HG02981 (cell line): ENCODE results near the gene ADAMTS15.

Experiments
- ATAC-seq: cut with Tn5 transposase; IDR thresholded peaks from one replicate; pipeline ENCODE4 v1.9.1; 2021; ENCODE audit warnings: mild to moderate bottlenecking, moderate library complexity; ENCODE audit not compliant: unreplicated experiment

ADAMTS15 gene

DNA sequence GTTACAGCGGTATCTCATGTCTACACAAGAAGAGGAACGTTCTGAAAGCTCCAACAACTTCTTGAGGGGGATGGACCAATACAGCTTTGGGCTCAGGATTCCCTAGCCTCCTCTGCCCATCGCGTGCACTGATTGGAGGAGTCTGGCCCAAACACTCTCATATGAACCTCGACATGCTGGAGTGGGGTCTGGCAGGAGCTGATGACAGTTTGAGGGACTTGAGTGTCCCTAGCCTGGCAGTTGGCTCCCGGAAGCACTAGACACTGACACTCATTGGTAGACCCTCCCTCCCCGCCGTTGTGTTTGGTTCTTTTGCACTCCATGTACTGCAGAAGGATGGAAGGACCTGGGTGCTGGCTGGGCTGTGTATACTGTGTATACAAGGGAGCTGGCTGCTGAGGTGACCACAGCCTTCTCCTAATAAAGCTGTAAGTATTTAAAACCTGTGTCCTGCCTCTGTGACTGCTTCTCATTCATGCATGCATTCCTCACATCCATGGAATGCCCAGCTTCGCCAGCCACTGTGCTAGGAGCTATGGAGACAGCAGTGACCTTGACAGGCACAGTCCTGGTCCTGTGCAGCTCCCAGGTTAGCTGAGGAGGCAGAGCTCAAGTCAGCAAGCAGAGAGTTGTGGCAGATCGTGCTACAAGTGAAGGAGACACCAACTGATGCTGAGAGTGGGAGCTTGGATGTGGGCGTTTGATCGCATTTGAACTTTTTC lies 27.9 kb downstream of the ADAMTS15 start:
- ATAC-seq: no peak

DNA sequence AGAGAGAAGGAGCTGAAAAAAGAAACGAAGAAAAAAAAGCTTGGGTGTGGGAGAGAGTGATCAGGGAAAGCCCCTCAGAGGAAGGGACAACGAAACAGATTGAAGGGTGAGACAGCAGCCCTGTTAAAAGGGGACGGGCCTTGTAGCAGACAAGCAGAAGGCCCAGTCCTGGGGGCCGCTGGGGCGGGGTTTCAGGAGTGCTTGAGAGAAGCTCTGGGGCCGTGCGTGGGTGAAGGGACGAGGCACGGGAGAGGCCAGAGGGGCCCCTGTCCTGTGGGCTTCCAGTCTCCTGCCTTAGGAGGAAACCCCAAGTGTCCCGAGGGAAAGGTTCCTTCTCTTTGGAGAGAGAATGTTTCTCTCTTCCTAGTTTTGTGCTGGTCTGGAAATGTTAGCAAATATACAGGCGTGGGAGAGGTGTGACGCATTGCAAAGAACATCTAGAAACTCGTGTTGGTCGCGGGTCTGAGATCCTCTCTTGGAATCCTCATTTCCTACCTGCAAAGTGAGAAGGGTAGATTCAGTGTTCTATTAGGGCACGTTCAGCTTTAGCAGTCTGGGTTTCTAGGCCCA lies 28.6 kb downstream of the ADAMTS15 start:
- no peak for ATAC-seq

DNA sequence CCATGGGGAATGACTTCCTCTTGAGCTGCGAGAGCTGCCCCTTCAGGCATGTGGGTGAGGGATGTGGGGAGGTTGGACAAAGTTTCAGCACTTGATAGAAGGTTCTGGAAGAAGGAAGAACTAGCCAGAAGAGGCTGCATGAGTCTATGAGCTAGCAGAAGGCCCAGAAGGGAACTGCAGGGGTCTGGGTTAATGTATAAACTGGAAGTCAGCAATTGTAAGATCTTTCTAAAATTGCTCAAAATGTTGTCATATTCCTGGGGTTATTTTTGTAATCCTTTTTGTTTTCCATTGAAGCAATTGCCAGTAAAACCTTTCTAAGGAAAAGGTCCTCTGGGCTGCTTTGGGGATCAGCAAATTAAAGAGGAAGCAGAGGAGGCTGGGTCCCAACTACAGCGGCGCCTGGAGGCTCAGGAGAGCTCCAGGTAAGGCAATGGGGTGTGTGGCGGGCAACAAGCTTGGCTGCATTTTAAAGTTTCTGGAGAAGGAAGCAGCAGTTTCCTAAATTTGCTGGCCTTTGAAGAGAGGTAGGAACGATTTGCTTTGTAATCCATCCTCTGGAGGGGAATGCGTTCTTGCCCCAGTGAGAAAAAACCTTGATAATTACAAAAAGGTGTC lies 29.2 kb downstream of the ADAMTS15 start:
- no peak for ATAC-seq

DNA sequence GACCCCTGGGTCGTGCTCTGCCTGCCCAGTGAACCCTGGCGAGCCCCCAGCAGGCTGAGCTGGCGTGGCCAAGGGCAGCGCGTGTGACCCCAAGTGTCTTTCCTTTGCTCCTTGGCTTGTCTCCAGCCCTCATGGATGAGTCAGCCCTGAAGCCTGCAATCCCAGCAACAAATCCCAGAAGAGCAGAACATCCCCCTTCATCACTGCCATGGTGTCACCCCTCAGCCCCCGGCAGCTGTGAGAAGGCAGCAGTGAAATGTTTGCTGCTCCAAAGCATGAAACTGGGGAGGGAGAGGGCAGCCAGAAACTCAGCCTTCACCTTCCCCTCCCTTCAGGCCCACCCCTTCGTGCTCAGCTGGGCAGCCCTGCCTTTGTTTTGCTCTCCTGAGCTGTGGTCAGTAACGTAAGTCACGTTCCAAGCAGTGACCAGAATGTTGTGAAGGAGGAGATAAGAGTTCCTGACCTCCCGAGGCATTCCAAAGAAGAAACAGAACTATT lies 29.8 kb downstream of the ADAMTS15 start:
- no peak for ATAC-seq

DNA sequence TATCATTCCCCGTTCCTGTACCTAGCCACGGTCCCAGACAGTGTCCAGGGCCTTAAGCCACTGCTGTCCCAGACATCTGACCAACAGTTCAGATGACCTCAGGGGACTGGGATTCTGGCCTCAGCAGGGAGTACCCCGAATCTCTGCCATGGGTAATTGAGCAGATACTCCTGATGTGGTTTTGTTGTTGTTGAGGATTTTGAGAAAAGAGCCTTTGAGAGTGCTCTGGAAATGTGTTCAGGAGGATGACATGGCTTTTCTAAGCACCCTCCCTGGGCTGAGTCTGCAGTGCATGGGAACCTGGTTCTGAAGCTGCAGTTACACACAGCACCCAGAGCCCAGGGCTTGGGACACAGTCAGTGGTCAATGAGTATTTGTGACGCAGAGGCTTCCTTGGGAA lies 30.4 kb downstream of the ADAMTS15 start:
- no peak for ATAC-seq

DNA sequence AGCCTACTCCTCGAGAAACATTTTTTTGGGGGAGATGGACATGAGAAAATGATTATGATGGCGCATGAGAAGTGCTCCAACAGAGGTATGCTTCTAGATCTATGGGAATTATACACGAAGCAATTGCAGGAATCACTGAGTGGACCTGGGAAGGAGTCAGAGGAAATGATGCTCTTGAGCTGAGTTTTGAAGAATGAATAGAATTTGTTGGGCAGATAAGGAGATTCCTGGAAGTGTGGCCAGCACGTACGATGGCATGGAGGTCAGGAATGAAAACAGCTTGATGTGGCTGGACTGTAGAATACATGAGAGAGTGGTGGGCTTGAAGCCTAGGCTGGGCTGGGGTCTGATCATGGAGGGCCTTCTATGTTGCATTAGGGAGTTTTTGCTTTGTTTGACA lies 31.7 kb downstream of the ADAMTS15 start:
- ATAC-seq: no peak

DNA sequence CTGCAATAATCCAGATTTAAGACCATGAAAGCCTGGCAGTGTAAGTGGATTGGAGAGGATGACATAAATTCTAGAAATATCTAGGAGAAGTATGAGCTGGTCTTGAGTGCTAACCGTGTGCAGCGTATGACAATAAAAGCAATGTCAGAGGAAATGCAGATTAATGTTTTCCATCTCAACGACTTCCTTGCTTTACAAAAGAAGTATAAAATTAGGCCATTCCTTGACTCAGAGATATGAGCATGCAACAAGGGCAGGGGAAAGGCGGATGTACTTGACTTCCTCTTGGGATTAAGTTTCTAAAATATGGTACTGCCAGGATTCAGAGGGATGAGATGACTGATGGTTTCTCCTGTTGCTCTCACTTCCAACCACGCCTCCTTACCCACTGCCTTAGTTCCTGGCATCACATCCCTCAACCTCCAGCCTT lies 32.3 kb downstream of the ADAMTS15 start:
- no peak for ATAC-seq

DNA sequence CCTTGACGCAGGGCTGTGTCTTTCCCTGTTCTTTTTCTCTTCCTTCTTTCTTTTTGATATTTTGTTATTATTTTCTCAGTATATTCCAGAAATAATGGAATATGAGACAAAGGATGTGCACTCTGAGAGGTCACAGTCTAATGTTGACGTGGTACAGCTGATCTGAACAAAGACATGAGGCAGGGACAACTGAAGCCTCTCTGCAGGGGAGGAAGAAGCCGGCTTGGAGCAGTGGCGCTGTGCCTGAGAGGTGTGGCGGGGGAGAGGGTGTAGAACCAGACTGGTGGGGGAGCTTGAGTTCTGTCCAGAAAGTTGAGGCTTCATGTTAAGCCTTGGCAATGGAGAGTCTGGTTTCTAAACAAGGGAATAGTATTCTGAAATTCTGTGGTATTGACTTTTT lies 34.7 kb downstream of the ADAMTS15 start:
- ATAC-seq: no peak

DNA sequence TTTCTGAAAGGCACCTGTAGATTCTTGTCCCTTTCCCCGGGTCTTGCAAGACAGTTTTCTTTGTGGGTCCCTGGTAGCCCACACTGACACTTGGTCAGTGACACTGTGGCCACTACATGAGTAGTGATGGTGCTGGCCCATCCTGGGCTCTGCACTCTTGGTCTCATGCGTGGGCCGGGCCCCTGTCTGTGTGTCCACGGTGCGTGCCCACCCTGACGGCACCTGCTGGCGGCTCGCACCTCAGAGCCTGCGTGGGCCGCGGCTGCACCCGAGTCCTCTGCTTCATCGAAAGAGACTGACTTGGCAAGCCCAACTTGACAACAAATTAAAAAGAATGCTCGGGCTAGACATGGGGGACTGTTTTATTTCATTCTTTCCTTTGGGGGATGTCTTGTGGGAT lies 37.5 kb downstream of the ADAMTS15 start:
- ATAC-seq: no peak

DNA sequence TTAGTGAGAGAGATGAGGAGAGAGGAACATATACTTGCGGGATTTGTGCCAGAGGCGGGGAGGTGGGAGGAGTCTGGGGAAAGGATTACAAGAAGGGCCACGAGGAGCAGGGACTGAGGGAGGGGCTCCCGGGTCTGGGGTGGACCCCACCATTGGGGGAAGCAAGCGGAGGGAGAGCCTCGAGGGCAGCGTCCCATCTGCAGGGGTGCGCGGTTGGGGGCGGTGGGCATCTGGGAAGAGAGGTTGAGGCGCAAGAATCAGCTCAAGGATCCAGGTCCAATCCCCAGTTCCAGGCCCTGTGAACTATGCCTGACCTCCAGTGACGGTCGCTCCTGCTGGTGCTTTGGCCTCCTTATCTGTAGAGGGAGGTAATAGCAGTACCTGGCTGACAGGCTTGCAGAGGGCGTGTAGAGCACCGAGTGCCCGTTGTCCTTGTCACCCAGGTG lies 38.0 kb downstream of the ADAMTS15 start:
- ATAC-seq: no peak

DNA sequence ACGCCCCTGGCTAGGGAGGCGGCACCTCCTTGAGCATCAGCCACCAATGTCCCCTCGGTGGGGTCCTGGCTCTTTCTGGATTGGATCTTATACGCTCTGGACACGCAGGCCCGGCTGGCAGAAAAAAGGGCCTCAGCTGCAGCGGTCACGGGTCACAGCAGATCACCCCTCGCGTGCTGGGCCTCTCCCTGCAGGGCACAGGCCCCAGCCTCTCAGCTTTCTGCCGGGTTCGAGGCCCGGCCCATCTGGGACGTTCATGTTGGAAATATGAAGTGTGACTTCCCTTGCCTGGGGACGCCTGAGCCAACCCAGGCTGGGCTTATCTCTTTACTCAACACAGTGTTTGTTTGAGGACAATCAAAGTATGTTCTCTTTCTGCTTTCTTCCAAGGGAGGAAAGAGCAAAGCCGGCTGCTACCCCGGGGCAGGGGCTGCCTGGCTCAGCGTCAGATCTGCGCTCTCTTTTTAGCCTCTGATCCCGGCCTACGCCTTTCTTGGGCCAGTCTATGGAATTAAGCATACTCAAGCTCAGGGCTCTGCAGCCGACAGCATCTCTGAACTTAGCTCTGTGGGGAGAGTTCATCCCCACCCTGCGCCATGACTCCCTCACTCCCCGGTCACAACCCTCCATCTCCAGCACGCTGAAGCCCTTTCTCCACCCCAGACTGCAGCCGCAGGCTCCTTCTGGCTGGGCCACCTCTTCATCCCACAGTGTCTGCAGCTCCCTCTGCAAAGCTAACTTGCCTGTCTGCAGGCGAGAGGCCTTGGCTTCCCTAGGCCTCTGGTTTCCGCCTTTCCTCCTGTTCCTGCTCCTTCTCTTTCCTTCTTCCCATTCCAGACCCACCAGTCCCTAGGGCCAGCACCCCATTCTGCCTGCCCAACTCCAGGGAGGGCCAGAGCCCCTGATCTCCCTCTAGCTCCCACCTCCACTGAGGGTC lies 38.8 kb downstream of the ADAMTS15 start:
- ATAC-seq: no peak

DNA sequence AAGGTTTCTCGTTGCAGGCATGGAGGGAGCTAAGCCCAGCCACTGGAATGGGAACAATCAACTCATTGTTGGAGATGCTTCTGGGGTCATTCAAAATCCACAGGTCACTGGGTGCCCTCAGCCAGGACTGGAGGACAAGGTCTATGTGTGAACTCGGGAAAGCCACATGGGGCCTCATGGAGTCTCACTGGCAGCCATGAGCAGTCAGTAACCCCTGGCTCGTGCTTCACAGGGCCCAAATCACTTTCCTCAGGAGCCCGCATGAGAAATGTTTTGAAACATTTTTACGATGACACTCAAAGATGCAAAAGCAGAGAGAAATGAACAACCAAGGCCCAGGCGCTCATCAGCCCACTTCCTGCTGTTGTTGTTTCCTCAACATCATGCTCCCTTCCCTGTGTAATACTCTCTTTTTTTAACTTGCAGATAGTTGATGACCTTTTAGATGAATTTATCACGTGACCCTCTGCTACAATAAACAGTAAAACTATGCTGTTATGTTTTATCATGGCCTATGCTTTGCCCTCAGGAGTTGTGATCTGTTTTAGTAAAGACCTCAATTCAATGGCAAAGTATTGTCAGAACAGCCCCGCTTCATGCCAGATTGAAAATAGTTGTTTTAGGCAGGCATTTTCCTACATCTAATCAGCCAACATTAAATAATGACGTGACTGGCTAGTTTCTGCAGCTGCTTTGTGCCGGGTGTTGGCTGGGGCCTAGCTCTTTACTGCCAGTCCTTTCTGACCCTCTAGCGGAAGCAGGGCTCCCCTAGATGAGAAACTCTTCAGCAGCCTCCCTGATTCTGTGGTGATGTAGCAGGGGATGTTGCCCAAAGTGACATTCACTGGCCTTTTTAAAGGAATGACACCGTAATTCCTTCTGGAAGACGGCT lies 39.7 kb downstream of the ADAMTS15 start:
- ATAC-seq: no peak

DNA sequence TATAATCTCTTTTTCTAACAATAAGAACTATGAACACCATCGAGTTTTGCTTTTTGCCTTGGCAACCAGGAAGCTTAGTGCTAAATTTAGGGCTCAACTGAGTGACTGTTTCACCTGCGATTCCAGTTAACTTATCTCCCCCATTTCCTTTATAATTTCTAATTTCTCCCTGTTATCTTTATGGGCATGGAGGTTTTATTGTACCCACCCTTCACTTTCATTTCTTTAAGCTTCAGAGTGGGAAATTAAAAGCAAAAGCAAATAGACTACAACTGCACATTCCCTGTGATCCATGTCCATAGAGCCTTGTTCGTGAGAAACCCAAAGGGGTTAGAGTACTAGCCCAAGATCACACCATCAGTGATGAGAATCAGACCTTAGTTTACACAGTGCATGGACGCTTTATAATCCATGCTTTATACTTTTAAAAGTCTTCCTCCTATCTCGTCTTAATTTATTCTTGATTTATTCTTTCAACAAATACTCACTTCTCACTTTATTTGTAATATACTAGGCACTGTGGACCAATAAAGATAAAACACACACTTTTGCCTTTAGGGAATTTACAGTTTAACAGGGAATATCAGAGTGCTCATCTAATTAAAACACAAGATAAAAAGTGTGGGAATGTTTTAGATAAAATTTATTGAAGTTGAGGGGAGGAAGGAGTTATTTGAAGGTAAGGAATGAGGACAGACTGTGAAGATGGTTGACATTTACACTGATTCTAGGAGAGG lies 40.6 kb downstream of the ADAMTS15 start:
- ATAC-seq: no peak

DNA sequence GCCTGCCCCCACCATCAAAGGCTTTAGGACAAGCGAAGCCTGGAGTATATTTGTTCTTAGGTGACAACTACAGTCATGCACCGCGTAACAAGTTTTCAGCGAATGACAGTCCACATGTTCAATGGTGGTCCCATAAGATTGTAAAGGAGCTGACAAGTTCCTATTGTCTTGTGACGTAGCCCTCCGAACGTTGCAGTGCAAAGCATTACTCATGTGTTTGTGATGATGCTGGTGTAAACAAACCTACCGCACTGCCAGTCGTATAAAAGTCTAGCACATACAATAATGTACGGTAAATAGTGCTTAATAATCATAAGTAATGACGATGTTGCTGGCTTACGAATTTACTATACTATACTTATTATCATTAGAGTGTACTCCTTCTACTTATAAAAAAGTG lies 41.3 kb downstream of the ADAMTS15 start:
- no peak for ATAC-seq

DNA sequence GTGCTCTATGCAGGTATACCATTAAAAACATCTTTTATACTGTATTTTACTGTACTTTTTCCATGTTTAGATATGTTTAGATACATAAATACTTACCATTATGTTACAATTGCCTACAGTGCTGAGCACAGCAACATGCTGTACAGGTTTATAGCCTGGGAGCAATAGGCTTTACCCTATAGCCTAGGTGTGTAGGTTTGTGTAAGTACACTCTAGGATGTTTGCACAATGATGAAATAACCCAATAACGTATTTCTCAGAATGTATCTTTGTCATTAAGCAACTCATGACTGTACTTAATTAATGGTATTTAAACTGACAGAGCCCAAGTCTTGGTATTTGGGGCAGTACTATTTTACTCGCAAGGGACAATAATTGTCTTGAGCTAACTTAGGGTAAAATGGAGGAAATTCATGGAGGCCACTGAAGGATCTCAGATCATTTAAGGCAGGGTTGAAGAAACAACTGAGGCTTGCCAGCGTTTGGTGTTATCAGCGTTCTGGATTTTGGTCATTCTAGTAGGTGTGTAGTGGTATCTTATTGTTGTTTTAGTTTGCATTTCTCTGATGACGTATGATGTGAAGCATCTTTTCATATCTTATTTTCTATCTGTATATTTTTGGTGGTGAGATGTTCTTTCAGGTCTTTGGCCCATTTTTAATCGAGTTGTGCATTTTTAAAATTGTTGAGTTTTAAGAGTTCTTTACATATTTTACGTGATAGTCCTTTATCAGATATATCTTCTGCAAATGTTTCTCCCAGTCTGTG lies 42.4 kb downstream of the ADAMTS15 start:
- no peak for ATAC-seq

DNA sequence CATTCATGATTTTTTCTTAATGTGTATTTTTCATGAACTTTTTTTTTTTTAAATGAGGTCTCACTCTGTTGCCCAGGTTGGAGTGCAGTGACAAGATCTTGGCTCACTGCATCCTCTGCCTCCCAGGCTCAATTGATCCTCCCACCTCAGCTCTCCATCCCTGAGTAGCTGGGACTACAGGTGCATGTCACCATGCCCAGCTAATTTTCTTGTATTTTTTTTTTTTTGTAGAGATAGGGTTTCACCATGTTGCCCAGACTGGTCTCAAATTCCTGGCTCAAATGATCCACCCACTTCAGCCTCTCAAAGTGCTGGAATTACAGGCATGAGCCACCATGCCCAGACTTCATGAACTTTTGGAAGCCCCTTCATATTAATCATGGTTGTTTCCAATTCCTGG lies 49.7 kb downstream of the ADAMTS15 start:
- no peak for ATAC-seq

DNA sequence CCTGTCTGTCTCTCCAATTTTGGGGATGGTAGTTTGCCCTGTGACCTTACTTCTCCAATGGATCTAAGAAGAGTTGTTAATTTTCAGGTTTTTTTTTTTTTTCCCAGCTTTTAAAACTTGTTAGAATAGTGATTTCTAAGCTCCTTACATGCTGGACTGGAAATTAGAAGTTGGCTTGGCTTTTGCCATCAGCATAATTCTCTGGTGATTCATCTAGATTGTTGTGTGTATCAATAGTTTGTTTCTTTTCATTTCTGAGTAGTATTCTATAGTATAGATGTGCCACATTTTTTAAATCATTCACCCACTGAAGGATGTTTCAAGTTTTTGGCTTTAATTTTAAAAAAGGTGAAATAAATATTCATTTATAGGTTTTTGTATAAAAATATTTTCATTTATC lies 51.4 kb downstream of the ADAMTS15 start:
- ATAC-seq: no peak

DNA sequence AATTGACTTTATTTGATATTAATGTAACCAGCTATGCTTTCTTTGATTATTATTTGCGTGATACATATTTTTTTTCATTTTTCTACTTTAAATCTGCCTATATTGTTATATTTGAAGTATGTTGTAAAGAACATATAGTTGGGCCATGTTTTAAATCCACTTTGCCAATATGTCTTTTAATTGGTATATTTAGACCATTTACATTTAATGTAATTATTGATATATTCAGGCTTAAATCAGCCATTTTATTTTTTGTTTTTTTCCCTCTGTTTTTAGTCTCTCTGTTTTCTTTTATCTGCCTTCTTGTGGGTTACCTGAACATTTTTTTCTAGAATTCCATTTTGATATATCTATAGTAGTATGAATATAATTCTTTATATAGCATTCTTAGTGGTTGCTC lies 55.9 kb downstream of the ADAMTS15 start:
- no peak for ATAC-seq

DNA sequence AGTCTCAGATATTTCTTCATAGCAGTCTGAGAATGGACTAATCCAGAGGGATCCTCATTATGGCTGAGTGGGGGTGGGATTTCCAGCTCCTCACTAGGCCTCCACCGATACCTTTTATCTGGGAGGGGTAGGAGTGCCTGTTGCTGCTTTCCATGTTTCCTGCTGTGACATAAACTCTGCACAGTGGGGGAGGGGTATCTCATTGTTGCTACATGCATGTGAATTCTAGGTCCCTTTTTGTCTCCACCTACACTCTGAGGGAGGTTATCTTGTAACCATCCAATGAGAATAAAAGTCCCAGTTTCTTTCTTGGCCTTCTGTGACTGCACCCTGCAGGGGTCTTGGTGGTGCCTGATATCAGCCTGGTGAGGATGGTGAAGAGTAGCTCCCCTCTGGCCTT lies 60.5 kb downstream of the ADAMTS15 start:
- ATAC-seq: no peak
